Measurements from ENCODE around the gene COLGALT1.

- TF ChIP-seq, protein P1, sequence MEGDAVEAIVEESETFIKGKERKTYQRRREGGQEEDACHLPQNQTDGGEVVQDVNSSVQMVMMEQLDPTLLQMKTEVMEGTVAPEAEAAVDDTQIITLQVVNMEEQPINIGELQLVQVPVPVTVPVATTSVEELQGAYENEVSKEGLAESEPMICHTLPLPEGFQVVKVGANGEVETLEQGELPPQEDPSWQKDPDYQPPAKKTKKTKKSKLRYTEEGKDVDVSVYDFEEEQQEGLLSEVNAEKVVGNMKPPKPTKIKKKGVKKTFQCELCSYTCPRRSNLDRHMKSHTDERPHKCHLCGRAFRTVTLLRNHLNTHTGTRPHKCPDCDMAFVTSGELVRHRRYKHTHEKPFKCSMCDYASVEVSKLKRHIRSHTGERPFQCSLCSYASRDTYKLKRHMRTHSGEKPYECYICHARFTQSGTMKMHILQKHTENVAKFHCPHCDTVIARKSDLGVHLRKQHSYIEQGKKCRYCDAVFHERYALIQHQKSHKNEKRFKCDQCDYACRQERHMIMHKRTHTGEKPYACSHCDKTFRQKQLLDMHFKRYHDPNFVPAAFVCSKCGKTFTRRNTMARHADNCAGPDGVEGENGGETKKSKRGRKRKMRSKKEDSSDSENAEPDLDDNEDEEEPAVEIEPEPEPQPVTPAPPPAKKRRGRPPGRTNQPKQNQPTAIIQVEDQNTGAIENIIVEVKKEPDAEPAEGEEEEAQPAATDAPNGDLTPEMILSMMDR (IDR thresholded peaks at IDR 0.05) = no peak
- no peak for TF ChIP-seq POLR2A (IDR thresholded peaks at IDR 0.05)
Observed at GRCh38 chr19:17555929-17556813, 722 bp downstream of the COLGALT1 start.

All from thyroid gland (tissue), 4 donors.